Colonic mucosa (tissue), 4 donors: ENCODE results near the gene CAPSL. TPM values are rescaled to one million over a fixed set of nuclear protein-coding genes. Genes with fewer than 3 reads are reported as not detected.

Source experiments
- DNase-seq: peaks from one replicate; pipeline ENCODE4 v3.0.0-alpha.2; 2020
- H3K27ac ChIP-seq: fragments of 200-600 bp; one replicate; pipeline ENCODE4 v1.8.0; 2021
- H3K27me3 ChIP-seq: fragments of 200-600 bp; one replicate; pipeline ENCODE4 v1.8.0; 2021
- H3K36me3 ChIP-seq: fragments of 200-600 bp; one replicate; pipeline ENCODE4 v1.8.0; 2021
- H3K4me1 ChIP-seq: fragments of 200-600 bp; one replicate; pipeline ENCODE4 v1.8.0; 2021; ENCODE audit warnings: mild to moderate bottlenecking
- H3K4me3 ChIP-seq: fragments of 200-600 bp; one replicate; pipeline ENCODE4 v1.8.0; 2021
- H3K9ac ChIP-seq, 2 donors: one replicate each; pipeline ENCODE4 v1.7.0; 2013; ENCODE audit warnings: control low read depth in 2 of 2, low read depth in 2 of 2, low read length in 2 of 2
- H3K9me3 ChIP-seq: fragments of 200-600 bp; one replicate; pipeline ENCODE4 v1.8.0; 2021
- intact Hi-C: fragments of 100-400 bp; cut with DNase I; formaldehyde crosslinking; loops from one replicate; pipeline ENCODE4 v1.14.1; 2022
- total RNA-seq, 2 donors: library from RNA; stranded (reverse); fragmentation: NEBNext Ultra II Directional in 1 of 2; extraction: Animal tissue kit (Norgen Biotek cat#: 25700) in 1 of 2; gene quantifications; one replicate each; pipeline ENCODE4 v1.2.1, GENCODE V29; 2021
- TF ChIP-seq, protein P1 (sequence below): fragments of 200-600 bp; IDR thresholded peaks from one replicate; pipeline ENCODE4 v1.8.0; 2022; ENCODE audit warnings: antibody characterized with exemption, mild to moderate bottlenecking
- donor health status: healthy.
- donor health status: DM: no; HTN: no; CAD: no.
- donor health status: DM: no; HTN: no; CAD: no.

The CAPSL gene
- total RNA-seq, 2 donors from 2014 or later, result not detected

DNA sequence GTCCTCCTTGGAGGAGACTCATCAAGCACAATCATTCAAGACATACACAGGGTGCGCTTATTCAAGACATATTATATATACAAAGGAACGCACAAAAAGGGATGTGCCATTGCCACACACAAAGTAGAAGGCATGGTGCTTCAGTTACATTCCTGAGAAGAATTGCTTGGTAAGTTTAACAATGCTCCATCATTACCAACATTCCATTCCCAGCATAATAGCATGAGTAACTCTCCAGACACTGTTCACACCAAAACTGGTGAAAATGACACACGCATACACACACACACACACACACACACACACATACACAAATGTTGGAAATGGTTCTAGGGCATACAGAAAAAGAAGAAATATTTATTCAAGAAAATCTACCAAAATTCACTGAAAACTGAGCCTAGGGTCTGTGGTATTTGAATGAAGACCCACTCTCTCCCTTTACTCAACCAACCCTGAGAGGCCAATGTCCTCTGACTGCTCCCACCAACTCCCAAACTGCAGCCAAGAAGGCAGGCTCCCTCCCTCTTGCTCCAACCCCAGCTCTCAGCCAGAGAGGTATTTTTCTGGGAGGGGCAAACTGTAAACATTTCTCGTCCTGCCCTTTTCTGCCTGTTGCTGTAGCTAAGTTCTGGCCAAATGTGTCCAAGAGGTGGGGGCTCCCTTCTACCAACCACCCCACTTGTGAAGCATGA lies 32.9 kb upstream of the CAPSL start:
- no peaks in the 10 kb centered on the region for H3K4me1 ChIP-seq
- H3K4me3 ChIP-seq, result no peak overlapping the region
- TF ChIP-seq, protein P1, sequence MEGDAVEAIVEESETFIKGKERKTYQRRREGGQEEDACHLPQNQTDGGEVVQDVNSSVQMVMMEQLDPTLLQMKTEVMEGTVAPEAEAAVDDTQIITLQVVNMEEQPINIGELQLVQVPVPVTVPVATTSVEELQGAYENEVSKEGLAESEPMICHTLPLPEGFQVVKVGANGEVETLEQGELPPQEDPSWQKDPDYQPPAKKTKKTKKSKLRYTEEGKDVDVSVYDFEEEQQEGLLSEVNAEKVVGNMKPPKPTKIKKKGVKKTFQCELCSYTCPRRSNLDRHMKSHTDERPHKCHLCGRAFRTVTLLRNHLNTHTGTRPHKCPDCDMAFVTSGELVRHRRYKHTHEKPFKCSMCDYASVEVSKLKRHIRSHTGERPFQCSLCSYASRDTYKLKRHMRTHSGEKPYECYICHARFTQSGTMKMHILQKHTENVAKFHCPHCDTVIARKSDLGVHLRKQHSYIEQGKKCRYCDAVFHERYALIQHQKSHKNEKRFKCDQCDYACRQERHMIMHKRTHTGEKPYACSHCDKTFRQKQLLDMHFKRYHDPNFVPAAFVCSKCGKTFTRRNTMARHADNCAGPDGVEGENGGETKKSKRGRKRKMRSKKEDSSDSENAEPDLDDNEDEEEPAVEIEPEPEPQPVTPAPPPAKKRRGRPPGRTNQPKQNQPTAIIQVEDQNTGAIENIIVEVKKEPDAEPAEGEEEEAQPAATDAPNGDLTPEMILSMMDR, result no peak
- H3K27me3 ChIP-seq, result no peaks in the 10 kb centered on the region
- H3K27ac ChIP-seq, result no peak overlapping the region
- no peaks in the 10 kb centered on the region for H3K36me3 ChIP-seq
- no peak overlapping the region for H3K9ac ChIP-seq
- H3K9me3 ChIP-seq, result no peaks in the 10 kb centered on the region
- no peak for DNase-seq
- intact Hi-C loops, result no loop called here

DNA sequence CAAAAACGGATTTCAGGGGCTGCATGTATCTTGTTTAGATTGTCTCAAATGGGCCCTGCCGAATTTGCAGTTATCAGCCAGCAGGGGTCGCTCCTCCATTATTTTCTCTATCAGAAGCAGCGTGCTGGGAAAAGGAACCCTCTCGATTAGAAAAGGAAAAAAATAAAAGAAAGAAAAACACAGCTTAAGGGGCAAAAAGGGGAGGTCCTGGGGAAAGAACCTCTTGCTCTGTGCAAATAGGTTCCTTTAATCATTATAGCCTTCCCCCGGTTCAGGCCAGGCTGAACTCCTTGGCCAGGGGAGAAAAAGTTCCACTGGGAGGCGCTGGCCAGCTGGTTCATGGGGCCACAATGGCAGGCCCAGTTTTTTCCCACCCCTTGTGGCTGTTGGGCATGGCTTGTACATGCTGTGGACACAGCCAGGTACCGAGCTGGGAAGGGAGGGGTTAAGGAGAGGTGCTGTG lies 25.0 kb upstream of the CAPSL start:
- Histone ChIP-seq H3K27me3 (no peaks in the 10 kb centered on the region), H3K4me3 (no peak overlapping the region), H3K27ac (no peak overlapping the region), H3K4me1 (no peaks in the 10 kb centered on the region), H3K9me3 (no peaks in the 10 kb centered on the region), H3K9ac (no peak overlapping the region), H3K36me3 (no peaks in the 10 kb centered on the region)
- intact Hi-C loops, result no loop called here
- TF ChIP-seq, protein P1, result peak; percentile 40
- DNase-seq, result peak; percentile 21

DNA sequence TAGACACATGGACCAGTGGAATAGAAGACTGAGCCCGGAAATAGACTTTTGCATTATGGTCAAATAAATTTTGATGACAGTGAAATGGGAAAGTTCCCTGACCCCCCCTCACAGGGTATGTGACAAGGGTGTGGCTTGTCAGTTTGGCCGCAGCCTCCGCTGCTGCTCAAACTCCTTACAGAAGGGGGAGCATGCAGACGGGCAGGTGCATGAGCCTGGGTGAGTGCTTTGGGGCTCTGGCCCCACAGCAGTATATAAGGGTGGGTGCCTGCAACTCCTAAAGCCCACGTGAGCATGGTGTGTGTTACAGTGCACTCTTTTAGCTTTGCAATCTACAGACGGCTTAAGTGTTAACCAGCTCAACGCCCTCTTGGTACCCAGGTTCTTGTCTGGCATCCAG lies 21.9 kb upstream of the CAPSL start:
- Histone ChIP-seq H3K36me3 (no peaks in the 10 kb centered on the region), H3K27ac (no peak overlapping the region), H3K9me3 (no peaks in the 10 kb centered on the region), H3K4me1 (no peaks in the 10 kb centered on the region), H3K9ac (no peak overlapping the region), H3K27me3 (no peaks in the 10 kb centered on the region), H3K4me3 (no peak overlapping the region)
- TF ChIP-seq, protein P1, result no peak
- no peak for DNase-seq
- intact Hi-C loops, result no loop called here

DNA sequence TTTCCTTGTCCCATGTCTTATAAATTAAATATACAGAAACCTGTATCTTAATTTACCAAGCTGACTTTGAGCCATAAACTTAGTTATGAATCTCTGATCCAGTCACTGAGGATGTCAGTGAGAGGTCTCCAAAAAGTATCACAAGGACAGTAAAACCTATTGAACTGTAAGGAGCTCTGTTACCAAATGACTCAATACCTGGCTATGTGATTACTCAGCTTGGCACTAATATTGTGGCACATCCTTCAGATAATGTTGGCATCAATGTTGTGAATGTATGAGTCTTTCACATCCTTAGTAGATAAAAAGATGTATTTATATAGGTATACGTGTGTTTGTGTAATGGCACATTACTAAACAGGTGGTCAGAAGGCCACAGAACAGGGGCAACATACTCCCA lies 18.0 kb upstream of the CAPSL start:
- H3K9me3 ChIP-seq, result no peaks in the 10 kb centered on the region
- no peak overlapping the region for H3K4me3 ChIP-seq
- TF ChIP-seq, protein P1, result no peak
- no peaks in the 10 kb centered on the region for H3K36me3 ChIP-seq
- intact Hi-C loops, result no loop called here
- H3K9ac ChIP-seq, result no peak overlapping the region
- no peak for DNase-seq
- no peaks in the 10 kb centered on the region for H3K4me1 ChIP-seq
- H3K27ac ChIP-seq, result no peak overlapping the region
- no peaks in the 10 kb centered on the region for H3K27me3 ChIP-seq

DNA sequence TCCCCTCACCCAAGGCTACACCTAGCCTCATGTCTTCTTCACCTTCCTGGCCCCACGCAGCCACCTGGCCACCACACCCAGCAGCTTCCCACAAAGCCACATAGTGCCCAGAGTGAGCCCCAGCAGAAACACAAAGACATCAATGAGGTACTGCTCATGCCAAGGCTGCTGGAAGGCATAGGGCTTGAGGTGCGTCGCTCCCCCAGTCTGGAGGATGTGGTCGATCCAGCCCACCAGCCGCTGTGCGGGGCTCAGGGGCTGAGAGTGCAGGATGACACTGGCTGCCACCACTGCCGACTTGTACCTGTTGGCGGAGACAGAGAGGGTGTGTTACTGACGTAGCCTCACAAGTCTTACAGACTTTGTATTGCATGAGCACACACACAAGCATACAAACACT lies 15.8 kb upstream of the CAPSL start:
- Histone ChIP-seq H3K36me3 (no peaks in the 10 kb centered on the region), H3K4me3 (no peak overlapping the region), H3K4me1 (no peaks in the 10 kb centered on the region), H3K27me3 (no peaks in the 10 kb centered on the region), H3K9me3 (no peaks in the 10 kb centered on the region), H3K9ac (no peak overlapping the region), H3K27ac (no peak overlapping the region)
- TF ChIP-seq, protein P1, result no peak
- DNase-seq, result no peak
- intact Hi-C loops, result no loop called here
